HG02588 (cell line): Measurements from ENCODE around the gene LURAP1L.

Source experiments
- ATAC-seq: cut with Tn5 transposase; IDR thresholded peaks from one replicate; pipeline ENCODE4 v1.9.1; 2021; ENCODE audit warnings: mild to moderate bottlenecking, moderate library complexity; ENCODE audit not compliant: unreplicated experiment

LURAP1L gene

GRCh38 chr9:12776513-12777055 lies 1.8 kb downstream of the LURAP1L start:
- no peak for ATAC-seq

DNA sequence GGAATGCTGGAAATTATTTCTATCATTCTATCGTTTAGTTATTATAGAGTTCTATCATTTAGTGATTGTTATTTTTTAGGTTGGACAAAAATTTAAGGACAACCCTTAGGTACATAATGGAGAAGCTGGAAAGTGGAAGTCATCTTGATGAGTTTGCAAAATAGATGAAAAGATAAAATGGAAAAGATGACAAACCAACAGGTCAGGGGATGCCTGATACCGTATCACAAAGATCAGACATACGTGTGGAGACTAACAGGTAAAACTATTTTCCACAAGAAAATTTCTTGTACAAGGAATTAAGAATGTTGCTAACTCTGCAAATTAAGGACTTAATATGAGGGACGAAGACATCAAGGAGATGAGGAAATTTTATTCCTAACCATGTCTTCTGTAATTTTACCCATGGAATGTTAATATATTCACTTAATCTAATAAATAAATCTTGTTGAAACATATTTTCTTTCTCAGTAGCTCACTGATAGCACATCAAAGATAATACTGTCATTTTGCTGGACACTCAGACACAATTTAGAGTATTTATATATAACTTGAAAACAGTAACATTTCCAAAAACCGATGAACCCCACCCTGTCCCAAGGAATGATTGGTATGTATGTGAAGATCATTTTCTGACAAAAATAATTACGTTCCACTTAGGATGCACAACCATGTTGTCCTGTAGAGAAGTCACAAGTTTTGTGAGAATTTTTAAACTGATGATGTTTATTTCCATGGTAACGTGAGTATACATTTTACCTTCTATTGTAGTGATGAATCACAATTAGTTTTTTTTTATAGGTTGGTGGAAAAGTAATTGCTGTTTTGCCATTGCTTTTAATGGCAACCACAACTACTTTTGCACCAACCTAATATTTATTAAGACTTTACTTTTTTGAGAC lies 2.6 kb downstream of the LURAP1L start:
- ATAC-seq = no peak

DNA sequence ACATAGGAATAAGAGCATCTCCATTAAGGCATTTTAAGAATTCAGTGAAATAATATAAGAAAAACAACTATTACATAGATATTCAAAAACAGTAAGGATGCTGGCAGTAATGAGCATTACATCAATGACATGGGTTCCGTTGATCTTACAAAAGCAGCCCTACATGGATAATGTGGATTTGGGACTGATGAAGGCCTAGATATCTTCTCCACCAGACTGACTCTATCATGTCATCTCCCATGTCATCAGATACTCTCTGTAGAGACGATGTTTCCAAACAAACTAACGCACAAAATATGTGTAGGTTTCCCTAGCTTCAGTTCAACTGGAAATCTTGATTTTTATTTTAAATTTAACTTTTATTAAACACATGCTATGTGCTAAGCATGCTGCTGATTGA lies 3.6 kb downstream of the LURAP1L start:
- no peak for ATAC-seq

- no peak for ATAC-seq
Observed at GRCh38 chr9:12781226-12781733, 6.5 kb downstream of the LURAP1L start.

DNA sequence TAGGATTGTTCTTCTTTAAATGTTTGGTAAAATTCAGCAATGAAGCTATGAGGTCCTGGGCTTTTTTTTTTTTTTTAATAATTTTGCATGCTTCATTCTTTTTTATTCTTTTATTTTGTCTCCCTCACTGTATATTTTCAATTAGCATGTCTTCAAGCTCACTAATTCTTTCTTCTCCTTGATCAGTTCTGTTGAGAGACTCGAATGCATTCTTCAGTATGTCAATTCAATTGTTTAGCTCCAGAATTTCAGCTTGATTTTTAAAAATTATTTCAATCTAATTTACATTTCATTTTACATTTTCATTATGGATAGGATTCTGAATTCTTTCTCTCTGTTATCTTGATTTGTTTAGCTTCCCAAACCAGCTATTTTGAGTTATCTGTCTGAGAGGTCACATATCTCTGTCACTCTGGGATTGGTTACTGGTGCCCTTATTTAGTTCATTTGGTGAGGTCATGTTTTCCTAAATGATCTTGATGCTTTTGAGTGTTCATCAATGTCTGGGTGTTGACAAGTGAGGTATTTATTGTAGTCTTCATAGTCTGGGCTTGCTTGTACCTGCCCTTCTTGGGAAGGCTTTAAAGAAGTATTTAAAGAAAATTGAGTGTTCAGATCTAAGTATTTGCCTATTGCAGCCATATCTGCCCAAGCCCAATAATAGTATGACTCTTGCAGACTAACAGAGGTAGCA lies 9.1 kb downstream of the LURAP1L start:
- no peak for ATAC-seq

GRCh38 chr9:12784461-12785259 lies 9.8 kb downstream of the LURAP1L start:
- ATAC-seq = peak; percentile 92

DNA sequence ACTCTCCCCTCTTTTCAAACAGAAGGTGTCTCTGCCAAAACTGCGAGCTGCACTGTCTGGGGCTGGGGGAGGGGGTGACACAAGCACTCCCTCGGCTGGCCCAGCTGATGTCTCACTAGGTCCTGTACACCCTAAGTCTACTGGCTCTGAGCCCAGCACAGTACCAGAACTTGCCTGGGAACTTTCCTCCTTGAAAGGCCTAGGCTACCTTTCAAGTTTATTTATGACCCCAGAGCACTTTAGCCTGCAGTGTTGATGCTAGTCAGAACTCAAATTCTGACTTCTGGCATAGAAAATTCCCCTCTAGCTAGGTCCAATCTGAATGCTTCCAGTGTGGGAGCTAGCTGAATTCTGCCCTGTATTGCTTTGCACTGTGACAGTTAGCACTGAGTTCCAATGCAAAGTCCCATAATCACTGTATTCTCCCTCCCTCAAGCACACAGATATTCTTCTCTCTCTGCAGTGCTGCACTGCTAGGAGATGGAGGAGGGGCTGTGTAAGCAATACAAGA lies 10.5 kb downstream of the LURAP1L start:
- ATAC-seq = no peak

DNA sequence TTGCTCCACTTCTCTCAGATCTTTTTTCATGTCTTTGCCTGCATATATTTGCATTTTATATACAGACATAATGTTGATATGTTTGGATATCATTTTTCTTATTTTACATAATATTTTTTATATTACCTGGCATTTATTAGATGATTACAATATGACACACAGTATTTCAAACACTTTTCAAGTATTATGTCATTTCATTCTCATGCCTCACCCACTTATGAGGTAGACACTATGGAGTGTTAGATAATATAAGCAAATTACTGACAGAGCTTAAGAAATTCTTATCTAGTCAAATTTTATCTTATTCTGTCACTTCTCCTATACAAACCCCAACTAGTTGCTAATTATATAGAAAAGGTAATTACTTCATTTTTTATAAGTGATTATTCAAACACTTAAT lies 11.1 kb downstream of the LURAP1L start:
- ATAC-seq = no peak

DNA sequence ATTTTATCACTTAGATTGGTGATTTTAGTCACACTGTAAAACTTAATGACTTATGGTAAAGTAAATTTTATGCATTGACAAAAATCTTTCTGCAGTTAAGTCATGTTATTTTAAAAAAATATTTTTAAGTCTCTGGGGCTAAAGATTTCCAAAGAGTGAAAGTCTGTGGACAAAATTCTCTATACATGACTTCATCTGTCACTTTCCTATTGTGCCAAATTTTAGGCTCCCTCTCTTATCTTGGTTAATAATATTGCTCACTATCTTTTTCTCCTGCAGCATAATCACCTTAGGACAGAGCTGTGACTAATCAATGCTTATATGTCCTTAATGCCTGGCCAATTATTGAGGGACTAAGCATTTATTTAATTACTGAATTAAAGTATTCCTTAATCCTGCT lies 15.2 kb downstream of the LURAP1L start:
- ATAC-seq = no peak

DNA sequence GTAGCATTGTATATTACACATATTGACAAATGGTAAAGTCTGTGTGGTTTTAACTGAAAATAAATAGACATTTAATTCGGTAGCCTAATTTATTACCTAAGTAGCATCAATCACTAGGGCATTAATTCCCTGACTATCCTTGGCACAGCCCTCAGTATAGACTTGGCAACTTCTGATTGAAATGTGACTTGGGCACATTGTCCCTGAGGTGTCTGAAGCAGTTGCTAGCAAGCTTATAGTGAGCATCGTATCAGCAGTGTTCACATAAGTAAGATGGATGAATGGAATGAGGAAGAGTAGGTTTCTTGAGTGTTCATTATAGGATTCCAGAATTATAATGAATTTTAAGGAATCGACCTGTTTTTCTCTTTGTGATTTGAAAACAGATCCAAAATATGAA lies 16.1 kb downstream of the LURAP1L start:
- no peak for ATAC-seq

DNA sequence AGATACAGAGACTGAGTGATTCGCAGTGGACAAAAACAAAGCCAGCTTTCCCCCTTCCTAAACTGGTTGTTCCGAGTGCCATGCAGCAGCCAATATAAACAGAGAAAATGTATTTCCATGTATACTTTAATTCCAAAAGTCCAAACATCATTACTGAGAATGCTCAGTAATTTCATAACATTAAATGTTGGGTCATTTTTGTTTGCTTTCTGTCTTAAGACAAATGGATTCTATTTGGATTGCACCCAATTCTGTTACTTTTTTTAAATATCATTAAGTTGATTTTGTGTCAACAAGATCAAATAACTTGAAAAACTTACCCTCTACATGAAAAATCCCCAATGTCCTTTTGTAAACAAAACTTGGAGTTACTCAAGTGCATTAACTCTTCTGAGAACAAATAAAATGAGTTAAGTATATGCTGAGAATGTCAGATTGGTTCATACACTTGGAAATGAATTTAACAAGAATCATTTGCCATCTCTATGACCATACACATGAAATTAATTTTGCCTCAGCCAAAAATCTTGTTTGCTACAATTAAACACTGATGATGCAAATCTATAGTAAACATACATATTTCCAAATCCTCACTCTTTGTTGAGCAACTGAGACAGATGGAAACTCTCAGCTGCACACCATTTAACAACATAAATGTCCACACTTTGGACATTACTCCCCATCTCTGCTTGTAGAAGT lies 19.4 kb downstream of the LURAP1L start:
- no peak for ATAC-seq

GRCh38 chr9:12796601-12797000 lies 21.8 kb downstream of the LURAP1L start:
- ATAC-seq = no peak

GRCh38 chr9:12797037-12797436 lies 22.2 kb downstream of the LURAP1L start:
- no peak for ATAC-seq

- ATAC-seq = no peak
Observed at GRCh38 chr9:12798066-12798770, 23.4 kb downstream of the LURAP1L start.

- no peak for ATAC-seq
Observed at GRCh38 chr9:12801187-12801586, 26.4 kb downstream of the LURAP1L start.

DNA sequence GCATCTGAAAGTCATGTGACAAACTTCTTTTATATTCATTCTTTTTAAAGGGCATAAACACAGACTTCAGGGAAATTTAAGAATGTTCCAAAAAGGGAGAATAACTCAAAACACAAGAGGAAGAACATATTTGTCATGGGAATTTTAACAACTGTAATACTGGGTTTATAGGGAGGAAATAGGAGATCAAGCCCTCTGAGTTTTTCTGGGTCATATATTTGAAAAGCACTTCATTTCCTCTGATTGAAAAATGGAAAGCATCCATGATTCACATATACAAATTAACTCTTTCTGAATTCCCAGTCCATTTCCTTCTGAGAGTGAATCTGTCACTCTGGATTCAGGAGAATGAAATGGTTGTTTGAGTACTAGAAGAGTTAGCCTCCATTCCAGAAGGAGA lies 26.8 kb downstream of the LURAP1L start:
- no peak for ATAC-seq

DNA sequence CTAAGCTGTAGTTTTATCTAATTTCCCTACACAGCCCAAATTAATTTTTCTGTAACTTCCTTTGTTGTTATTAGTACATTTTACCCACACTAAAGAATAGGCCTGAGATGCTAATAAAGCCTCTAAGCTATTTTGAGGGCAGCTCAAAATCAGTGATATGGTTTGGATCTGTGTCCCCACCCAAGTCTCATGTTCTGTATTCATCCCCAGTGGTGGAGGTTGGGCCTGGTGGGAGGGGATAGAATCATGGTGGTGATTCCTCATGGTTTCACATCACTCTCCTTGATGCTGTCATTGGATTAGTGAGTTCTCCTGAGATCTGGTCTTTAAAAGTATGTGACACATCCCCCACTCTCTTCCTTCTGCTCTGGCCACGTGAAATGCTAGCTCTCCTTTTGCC lies 27.3 kb downstream of the LURAP1L start:
- no peak for ATAC-seq

GRCh38 chr9:12808569-12808968 lies 33.7 kb downstream of the LURAP1L start:
- ATAC-seq = no peak

- ATAC-seq = no peak
Observed at GRCh38 chr9:12809720-12810119, 34.9 kb downstream of the LURAP1L start.

DNA sequence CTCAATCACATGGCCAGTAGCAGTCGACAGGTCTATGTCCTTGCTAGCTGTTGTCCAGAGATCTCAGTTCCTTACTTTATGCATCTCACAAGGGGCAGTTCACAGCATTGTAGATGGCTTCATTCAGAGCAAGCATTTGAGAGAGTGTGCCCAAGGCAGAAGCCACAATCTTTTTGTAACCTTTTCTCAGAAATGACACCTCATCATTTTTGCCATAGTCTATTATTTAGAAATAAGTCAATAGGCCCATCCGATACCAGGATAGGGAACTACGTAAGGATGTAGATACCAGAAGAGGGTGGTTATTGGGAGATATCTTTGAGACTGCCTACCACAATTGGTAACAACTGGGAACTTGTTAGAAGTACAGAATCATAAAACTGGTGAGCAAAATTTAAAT lies 37.1 kb downstream of the LURAP1L start:
- ATAC-seq = no peak
